Neural cell (in vitro differentiated cells): Measurements from ENCODE around the gene POLH.
"Not testable (repeated sequence)": the region's sequence is repeated elsewhere in the genome, so short reads cannot be mapped to it uniquely, and the experiment has no call there.

Experiments used
- CTCF ChIP-seq: fragments of 450-650 bp; IDR thresholded peaks from 2 replicates; pipeline ENCODE4 v1.5.1; 2014; ENCODE audit warnings: antibody characterized with exemption, mild to moderate bottlenecking, moderate library complexity; ENCODE audit not compliant: poor library complexity, severe bottlenecking
- EZH2 ChIP-seq: fragments of 200-600, 300-800 bp; shearing (Covaris generic), sonication (generic); IDR thresholded peaks from 2 replicates; pipeline ENCODE4 v1.6.1; 2014; ENCODE audit warnings: antibody characterized with exemption, low read length, borderline replicate concordance, mild to moderate bottlenecking; ENCODE audit not compliant: insufficient read depth, poor library complexity, severe bottlenecking
- RAD21 ChIP-seq: fragments of 450-650 bp; conservative IDR thresholded peaks from 2 replicates; pipeline ENCODE4 v1.6.1; 2014; ENCODE audit warnings: antibody characterized with exemption, mild to moderate bottlenecking, moderate library complexity
- REST ChIP-seq: IDR thresholded peaks from 2 replicates; pipeline ENCODE4 v1.6.1; 2012; ENCODE audit warnings: borderline replicate concordance
- SMC3 ChIP-seq: fragments of 450-650 bp; conservative IDR thresholded peaks from 2 replicates; pipeline ENCODE4 v1.6.1; 2014; ENCODE audit warnings: antibody characterized with exemption, mild to moderate bottlenecking, moderate library complexity; ENCODE audit not compliant: poor library complexity
- TAF1 ChIP-seq: IDR thresholded peaks from 2 replicates; pipeline ENCODE4 v1.6.1; 2012; ENCODE audit warnings: low read depth

GRCh38 chr6:43633002-43633401 is 57.0 kb downstream of the POLH start:
- TF ChIP-seq CTCF, SMC3, TAF1, REST, RAD21, EZH2: not testable (repeated sequence)
